ENCODE results near the gene RAB27B.

DNA sequence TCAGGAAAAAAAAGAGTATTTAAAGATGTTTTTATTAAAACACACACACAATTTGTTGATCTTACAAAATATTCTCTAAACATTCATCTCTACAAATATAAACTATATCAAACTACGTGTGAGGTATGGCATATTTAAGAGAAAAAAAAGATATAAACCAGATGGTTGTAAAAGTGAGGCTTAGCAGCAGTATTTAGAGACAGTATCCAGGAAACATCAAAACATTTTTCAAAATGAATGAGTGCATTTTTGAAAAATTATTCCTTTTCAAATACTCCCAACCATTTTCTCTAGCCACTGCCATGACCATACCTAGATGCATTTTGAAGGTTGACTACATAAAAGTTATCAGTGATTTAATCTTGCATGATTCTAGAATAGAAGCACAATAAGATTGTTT, 38.2 kb upstream of the RAB27B start:
- no peak for TF ChIP-seq CTCF (IDR thresholded peaks at IDR 0.05; ENCODE audit: borderline replicate concordance, extremely low read depth, low read length, poor library complexity, severe bottlenecking)
- no peak for TF ChIP-seq EZH2 (IDR thresholded peaks at IDR 0.05; ENCODE audit: borderline replicate concordance, low read depth, low read length, severe bottlenecking)
